ENCODE results near the gene MS4A3. TPM values are rescaled to one million over a fixed set of nuclear protein-coding genes. Genes with fewer than 3 reads are reported as not detected.
A peak's percentile ranks its signal among the peaks of the same experiment; 100 is the strongest.

Gene MS4A3
- total RNA-seq, 1 experiment from 2014 or later = not detected

GRCh38 chr11:60116996-60117790 is 60.7 kb downstream of the MS4A3 start:
- H3K36me3 Mint-ChIP-seq = peaks cover 11% of the 10 kb centered on the region
- H3K4me3 Mint-ChIP-seq = no peak overlapping the region
- peaks cover 18% of the 10 kb centered on the region for H3K9me3 Mint-ChIP-seq
- DNase-seq (ENCODE audit: low spot score) (no peak), ATAC-seq (no peak)
- no peak overlapping the region for H3K27ac Mint-ChIP-seq
- H3K27me3 Mint-ChIP-seq (ENCODE audit: low read depth) = no peaks in the 10 kb centered on the region
- H3K4me1 Mint-ChIP-seq = peaks cover 48% of the 10 kb centered on the region
- no peak for TF ChIP-seq ZMAT4 (CRISPR knock-in tag; IDR thresholded peaks at IDR 0.05)
- no peak for TF ChIP-seq E2F1 (CRISPR knock-in tag; IDR thresholded peaks at IDR 0.05)
- no peak for TF ChIP-seq MLX (CRISPR knock-in tag; IDR thresholded peaks at IDR 0.05)
- no peak for TF ChIP-seq SMAD4 (CRISPR knock-in tag; IDR thresholded peaks at IDR 0.05)
- no peak for TF ChIP-seq ZNF121 (CRISPR knock-in tag; IDR thresholded peaks at IDR 0.05)
- TF ChIP-seq ELF4 (CRISPR knock-in tag; IDR thresholded peaks at IDR 0.05; ENCODE audit: low read depth) = no peak
- no peak for TF ChIP-seq FOXJ3 (CRISPR knock-in tag; IDR thresholded peaks at IDR 0.05; ENCODE audit: borderline replicate concordance)
- TF ChIP-seq MXD4 (CRISPR knock-in tag; IDR thresholded peaks at IDR 0.05; ENCODE audit: borderline replicate concordance) = no peak
- TF ChIP-seq MAX (CRISPR knock-in tag; IDR thresholded peaks at IDR 0.05) = no peak
- no peak for TF ChIP-seq RORB (CRISPR knock-in tag; IDR thresholded peaks at IDR 0.05)
- no peak for TF ChIP-seq HMGXB4 (CRISPR knock-in tag; IDR thresholded peaks at IDR 0.05)
- TF ChIP-seq AR (CRISPR knock-in tag; IDR thresholded peaks at IDR 0.05) = no peak
- ChIA-PET POLR2A (no interaction called here), CTCF (no interaction called here)

GRCh38 chr11:60118338-60118737 is 61.9 kb downstream of the MS4A3 start:
- Mint-ChIP-seq H3K4me3 (no peak overlapping the region), H3K36me3 (peaks cover 2% of the 10 kb centered on the region), H3K27ac (no peak overlapping the region), H3K9me3 (peaks cover 7% of the 10 kb centered on the region), H3K27me3 (ENCODE audit: low read depth) (no peaks in the 10 kb centered on the region), H3K4me1 (peaks cover 46% of the 10 kb centered on the region)
- DNase-seq (ENCODE audit: low spot score) = no peak
- ChIA-PET CTCF (interaction anchor here (0.9 kb wide), 1 partner anchor 11 kb away, joined by 3 read pairs; no protein-coding TSS in a partner anchor), POLR2A (no interaction called here)
- 0 out of 2 replicates have a peak, but pooled peaks have one; percentile 26 for ATAC-seq
- no peak for TF ChIP-seq RORB (CRISPR knock-in tag; IDR thresholded peaks at IDR 0.05)
- no peak for TF ChIP-seq ZSCAN18 (CRISPR knock-in tag; IDR thresholded peaks at IDR 0.05)
- TF ChIP-seq ZNF512 (CRISPR knock-in tag; IDR thresholded peaks at IDR 0.05; ENCODE audit: borderline replicate concordance) = no peak
- TF ChIP-seq IRF2 (CRISPR knock-in tag; IDR thresholded peaks at IDR 0.05; ENCODE audit: borderline replicate concordance, low read depth) = no peak
- TF ChIP-seq ATF1 (CRISPR knock-in tag; IDR thresholded peaks at IDR 0.05) = no peak
- TF ChIP-seq E2F1 (CRISPR knock-in tag; IDR thresholded peaks at IDR 0.05) = no peak
- no peak for TF ChIP-seq CREM (CRISPR knock-in tag; IDR thresholded peaks at IDR 0.05)
- no peak for TF ChIP-seq ESRRA (CRISPR knock-in tag; IDR thresholded peaks at IDR 0.05; ENCODE audit: borderline replicate concordance)
- no peak for TF ChIP-seq ZNF263 (CRISPR knock-in tag; IDR thresholded peaks at IDR 0.05; ENCODE audit: low read depth)
- no peak for TF ChIP-seq FOXK1 (CRISPR knock-in tag; IDR thresholded peaks at IDR 0.05)
